Body of pancreas (tissue), 4 donors: Measurements from ENCODE around the gene LYPD3.

ENCODE experiments used
- CTCF ChIP-seq, 7 experiments: fragments of 450-650 bp in 4 of 7; fragments of 200-600 bp in 3 of 7; sonication (generic) in 3 of 7; IDR thresholded peaks; one replicate each; pipeline ENCODE4 v1.5.1; 2016 to 2019; ENCODE audit warnings: antibody characterized with exemption in 7 of 7
- POLR2A ChIP-seq, 3 donors: fragments of 450-650 bp; IDR thresholded peaks; one replicate each; pipeline ENCODE4 v1.6.1; 2016; ENCODE audit warnings: antibody characterized with exemption in 3 of 3, mild to moderate bottlenecking in 2 of 3

GRCh38 chr19:43445426-43445825, 20.0 kb downstream of the LYPD3 start:
- TF ChIP-seq POLR2A (IDR thresholded peaks at IDR 0.05) (no peak), CTCF (IDR thresholded peaks at IDR 0.05) (no peak)
